Left hindlimb (tissue), 1 donor: ENCODE results near the gene SLC25A21.
"Not testable (repeated sequence)": the region's sequence is repeated elsewhere in the genome, so short reads cannot be mapped to it uniquely, and the experiment has no call there.

Experiments used
- DNase-seq: peaks from one replicate; pipeline ENCODE4 v3.0.0-alpha.2; 2018

SLC25A21 gene

DNA sequence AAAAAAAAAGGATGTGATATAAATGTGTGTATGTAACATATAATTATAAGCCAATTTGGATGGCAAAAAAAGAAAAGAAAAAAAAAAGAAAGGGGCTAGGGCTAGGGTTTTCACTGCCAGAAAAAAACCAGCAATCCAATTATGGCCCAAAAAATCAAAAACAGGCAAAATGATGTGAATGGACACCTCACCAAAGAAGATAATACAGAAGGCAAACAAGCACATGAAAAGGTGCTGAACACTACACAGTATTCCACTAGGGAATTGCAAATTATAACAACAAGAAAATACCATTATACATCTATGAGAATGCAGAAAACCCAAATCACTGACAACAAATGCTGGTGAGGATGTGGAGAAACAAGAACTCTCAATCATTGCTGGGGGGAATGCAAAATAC lies 13.3 kb upstream of the SLC25A21 start:
- no peak for DNase-seq

DNA sequence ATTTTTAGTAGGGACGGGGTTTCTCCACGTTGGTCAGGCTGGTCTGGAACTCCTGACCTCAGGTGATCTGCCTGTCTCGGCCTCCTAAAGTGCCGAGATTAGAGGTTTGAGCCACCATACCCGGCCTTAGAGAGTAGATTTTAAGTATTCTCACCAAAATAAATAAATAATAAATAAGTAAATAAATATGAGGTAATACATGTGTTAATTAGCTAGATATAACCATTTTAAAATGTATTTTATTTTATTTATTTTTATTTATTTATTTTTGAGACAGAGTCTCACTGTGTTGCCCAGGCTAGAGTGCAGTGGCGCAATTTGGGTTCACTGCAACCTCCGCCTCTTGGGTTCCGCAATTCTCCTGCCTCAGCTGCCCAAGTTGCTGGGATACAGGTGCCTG lies 12.1 kb upstream of the SLC25A21 start:
- not testable (repeated sequence) for DNase-seq

DNA sequence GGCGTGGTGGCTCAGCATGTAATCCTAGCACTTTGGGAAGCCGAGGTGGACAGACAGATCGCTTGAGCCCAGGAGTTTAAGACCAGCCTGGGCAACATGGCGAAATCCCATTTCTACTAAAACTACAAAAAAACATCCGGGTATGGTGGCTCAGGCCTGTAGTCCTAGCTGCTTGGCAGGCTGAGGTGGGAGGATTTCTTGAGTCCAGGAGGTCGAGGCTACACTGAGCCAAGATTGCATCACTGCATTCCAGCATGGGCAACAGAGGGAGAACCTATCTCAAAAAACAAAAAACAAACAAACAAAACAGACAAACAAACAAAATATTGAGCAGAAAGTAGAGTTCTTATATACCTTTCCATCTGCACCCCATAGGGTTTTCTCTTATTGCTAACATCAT lies 9.0 kb upstream of the SLC25A21 start:
- DNase-seq: no peak

DNA sequence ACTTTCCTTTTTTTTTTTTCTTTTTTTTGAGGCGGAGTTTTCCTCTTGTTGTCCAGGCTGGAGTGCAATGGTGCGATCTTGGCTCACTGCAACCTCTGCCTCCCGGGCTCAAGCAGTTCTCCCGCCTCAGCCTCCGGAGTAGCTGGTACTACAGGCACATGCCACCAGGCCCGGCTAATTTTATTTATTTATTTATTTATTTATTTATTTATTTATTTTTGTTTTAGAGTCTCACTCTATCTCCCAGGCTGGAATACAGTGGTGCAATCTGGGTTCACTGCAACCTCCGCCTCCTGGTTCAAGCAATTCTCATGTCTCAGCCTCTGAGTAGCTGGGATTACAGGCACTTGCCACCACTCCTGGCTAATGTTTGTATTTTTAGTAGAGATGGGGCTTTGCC lies 8.5 kb upstream of the SLC25A21 start:
- not testable (repeated sequence) for DNase-seq

DNA sequence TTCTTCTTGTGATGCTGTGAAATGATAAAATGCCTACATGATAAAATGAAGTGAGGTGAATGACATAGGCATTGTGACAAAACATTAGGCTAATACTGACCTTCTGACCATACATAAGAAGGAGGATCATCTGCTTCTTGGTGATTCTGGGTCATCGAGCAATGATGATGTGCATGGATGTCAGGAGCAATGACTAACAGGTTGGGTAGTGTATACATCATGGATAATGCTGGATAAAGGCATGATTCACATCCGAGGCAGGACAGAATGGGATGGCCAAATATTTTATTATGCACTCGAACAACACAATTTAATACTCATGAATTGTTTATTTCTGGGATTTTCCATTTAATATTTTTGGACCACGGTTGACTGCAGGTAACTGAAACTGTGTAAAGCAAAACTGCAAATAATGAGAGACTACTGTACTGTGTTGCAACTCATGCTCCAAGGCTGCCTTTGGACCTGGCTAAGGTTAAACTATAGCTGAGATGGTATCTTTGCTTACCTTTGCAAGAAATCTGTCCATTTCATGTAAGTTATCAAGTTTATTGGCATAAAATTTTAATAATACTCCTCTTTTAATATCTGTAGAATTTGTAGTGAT lies 7.6 kb upstream of the SLC25A21 start:
- DNase-seq: no peak

DNA sequence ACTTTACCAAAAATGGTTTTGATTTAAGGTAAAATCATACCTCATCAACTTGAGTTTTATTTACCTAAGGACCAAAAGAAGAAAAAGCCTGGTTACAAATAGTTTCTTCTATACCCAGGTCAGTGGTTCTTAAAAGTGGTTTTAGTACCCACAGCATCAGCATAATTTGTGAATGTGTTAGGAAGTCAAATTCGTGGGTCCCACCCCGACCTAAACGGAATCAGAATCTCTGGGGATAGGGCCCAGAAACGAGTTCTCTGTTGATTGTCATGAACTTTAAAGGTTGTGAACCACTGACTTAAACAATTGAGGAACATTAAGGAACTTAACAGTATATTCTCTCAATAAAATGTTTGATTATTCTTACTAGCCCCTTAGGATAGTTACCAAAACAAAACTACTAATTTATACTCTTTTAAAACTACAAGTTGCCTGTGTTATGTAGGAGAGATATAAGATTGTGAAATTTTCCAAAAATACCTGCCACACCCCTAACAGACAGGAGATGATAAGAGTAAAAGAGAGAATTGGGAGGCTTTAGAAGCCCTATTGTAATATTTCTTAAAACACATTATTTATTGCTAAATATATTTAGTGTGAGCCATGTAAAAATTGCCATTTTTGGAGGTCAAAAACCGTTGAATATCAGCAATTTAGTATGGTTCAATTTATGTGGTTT lies 669 bp upstream of the SLC25A21 start:
- DNase-seq: no peak

DNA sequence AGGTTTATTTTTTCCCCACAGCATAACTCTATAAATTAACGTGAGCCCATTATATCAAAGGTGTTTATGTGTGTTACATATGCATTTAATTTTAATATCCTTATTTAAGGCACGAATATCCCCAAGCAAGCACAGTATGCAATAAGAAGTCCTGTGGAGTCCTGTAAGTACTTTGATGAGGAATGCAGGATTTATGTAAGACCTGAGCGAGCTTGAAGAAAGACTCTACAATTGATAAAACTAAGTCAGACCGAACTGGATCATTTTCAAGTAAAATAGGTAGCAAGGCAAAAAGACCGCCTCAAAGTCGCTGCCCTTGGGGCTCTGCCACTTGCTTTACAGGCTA lies 755 bp downstream of the SLC25A21 start:
- no peak for DNase-seq

DNA sequence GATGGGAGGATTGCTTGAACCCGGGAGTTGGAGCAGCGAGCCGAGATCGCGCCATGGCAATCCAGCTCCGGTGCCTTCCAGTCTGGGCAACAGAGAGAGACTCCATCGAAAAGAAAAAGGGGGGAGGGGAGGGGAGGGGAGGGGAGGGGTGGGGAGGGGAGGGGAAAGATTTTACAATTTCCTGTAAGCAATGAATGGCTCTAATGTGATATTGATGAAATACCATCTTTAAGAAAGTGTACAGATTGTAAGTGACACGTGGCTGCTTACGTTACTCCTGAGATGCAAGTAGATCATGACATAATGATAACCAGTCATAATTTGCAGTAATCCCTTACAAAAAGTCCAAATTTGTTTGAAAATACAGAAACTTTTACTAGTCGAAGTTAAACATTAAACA lies 1.4 kb downstream of the SLC25A21 start:
- DNase-seq: no peak

DNA sequence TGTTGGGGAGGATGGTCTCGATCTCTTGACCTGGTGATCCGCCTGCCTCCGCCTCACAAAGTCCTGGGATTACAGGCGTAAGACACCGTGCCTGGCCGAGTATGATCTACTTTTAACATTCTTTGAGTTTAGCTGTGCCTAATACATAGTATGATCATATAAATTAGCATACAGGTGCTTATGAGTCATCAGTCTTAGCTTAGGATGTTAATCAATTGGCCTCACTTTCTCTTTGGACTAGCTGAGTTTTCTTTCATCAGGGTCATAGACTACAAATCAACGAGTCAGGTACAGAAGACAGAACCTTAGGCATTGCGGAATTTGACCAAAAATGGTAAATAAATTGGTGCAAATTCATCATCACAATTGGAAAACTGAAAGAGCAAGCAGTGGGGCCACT lies 2.2 kb downstream of the SLC25A21 start:
- no peak for DNase-seq

DNA sequence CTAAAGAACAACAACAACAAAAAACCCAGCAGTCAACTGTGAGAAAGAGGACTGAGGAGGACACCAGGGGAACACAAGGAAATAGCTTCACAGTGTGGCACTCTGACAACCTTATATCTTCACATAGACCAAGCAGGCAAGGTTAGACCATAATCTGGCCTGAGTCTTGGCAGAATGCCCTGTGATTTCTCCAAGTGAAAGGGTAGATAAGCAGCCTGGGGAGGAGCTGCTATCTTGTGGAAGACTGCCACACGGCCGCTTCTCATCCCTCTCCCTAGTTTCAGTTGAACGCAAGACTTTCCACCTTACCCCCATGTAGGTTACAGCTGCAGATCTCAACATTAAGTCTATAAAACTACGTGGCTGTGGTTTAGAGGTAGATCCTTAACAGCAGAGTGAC lies 3.7 kb downstream of the SLC25A21 start:
- DNase-seq: no peak

DNA sequence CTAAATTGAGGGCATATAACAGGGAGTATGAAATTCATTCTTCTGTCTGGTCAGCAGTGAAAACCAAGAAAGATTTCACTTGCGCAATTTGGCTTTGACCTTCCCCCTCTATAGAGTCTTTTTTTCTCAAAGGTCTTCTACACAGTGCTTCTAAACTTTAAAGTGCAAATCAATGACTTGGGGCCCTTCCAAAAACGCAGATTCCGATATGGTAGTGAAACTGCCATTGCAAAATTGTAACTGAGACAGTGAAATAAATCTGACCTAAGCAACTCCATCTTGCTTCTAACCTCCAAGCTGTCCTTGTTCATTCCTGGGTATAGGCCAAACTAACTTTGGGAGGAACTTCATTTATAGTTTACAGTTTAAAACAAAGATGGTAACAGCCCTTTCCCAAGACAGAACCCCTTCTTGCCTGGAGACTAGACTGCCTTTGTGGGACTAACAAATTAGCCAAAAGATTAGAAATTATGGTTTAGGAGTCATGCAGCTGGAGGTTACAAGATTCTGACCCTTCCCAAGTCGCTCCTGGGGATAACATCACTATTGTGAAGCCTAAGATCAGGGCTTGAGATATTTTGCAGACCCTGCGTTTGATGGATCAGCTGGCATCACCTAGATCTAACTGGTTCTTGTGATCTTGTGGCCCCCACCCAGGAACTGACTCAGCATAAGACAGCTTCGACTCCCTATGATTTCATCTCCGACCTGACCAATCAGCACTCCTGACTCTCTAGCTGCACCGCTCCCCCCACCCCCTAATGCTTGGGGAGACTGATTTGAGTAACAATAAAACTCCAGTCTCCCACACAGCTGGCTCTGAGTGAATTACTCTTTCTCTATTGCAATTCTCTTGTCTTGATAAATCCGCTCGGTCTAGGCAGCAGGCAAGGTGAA lies 5.0 kb downstream of the SLC25A21 start:
- no peak for DNase-seq

DNA sequence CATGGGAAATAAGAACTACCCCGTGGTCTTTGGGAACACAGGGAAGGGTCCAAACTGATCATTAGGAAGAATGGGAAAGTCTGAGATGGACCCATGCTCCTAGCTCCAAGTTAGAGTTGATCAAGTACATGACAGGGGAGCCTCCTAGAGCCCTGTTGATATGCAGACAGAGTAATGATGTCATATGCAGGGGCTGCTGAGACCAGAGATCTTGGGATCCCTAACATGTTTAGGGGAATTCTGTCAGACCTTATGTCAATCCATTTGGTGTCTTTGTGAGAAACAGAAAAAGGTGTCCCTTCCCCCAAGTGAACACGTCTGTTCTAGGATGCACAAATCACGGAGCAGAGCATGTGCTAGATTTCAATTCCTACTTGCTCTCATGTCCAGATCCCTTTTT lies 6.6 kb downstream of the SLC25A21 start:
- no peak for DNase-seq

DNA sequence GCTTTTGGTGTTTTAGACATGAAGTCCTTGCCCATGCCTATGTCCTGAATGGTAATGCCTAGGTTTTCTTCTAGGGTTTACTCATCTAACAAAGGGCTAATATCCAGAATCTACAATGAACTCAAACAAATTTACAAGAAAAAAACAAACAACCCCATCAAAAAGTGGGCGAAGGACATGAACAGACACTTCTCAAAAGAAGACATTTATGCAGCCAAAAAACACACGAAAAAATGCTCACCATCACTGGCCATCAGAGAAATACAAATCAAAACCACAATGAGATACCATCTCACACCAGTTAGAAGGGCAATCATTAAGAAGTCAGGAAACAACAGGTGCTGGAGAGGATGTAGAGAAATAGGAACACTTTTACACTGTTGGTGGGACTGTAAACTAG lies 10.1 kb downstream of the SLC25A21 start:
- DNase-seq: not testable (repeated sequence)

DNA sequence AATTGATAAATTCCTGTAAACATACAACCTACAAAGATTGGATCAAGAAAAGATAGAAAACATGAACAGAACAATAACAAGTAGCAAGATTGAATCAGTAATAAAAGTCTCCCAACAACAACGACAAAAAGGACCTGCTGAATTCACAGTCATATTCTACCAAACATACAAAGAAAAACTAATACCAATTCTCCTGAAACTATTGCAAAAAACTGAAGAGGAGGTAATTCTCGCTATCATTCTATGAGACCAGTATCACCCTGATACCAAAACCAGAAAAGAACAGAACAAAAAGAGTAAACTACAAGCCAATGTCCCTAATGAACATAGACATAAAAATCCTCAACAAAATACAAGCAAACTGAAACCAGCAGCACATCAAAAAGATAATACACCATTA lies 14.4 kb downstream of the SLC25A21 start:
- DNase-seq: no peak

DNA sequence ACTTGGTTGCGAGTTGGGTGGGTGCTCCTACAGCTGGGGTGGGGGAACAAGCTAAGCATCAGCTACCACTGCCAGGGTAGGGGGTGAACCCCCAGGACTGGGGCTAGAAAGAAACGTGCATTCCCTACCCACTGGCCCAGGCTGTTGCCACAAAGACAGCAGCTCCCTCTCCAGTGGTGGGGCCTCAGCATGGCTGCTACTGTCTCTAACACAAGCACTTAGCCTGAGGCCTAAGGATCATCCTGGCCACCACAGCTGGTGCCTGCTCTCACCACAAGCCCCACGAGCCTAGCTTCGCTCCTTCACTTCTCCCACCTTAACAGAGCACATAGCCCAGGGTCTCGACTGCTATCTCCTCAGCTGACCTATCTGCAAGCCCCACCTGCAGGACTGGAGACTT lies 18.9 kb downstream of the SLC25A21 start:
- DNase-seq: no peak

DNA sequence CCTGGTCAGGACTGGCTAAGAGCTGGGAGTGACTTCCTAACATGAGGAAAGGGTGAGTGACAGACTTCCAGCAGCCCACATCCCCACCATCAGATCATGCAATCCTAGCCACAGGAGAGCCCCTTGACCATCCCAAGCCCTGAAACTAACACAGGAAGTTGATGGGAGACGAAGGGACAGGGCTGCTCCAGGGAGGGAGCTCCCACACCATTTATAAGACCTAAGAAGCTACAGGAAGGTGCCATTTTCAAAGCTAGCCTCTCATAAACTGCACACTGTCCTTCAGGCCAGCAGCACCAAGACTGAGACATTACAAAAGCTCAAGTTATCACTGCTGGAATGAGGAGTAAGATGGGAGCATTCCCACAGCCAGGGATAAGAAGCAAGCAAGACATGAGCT lies 19.4 kb downstream of the SLC25A21 start:
- no peak for DNase-seq

DNA sequence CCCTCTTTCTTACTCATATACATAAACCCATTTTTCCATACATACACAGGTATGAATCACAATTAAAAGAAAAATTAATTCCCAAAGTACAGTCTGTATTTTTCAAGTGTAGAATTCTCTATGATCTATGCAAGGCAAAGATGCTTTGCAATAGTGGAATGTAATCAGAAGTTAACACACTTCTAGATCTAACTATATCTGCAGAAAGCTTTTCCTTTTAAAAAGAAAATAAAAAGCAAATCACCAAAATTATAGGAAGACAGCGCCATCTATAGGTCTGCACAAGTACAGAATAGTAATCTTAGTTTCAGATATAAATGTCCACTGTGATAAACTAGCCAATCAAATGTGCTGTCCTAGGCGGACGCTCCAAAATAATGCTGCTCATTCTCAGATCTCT lies 22.0 kb downstream of the SLC25A21 start:
- DNase-seq: no peak

DNA sequence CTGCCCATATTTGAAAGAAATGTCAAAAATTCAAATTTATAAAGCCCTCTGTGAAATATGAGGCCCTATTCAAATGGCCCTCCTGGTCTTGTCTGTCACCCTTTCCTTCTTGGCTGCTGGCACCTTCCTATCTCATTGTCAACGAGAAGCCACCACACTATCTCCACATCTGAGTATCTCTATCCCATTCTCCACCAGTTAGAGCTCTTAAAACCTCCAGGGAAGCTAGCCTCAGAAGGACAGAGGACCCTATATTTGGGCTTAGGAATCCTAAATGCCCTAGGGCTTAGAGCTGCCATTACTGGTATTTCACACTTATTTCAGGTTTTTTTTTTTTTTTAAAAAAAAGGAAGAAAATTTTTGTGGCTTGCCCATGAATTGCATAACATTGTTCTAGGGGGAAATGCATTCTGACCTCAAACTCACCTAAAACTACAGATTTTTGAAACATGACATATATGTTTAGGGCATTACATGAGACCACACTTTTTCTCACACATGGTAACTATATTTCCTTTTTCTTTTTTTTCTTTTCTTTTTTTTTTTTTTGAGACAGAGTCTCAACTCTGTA lies 25.0 kb downstream of the SLC25A21 start:
- no peak for DNase-seq

DNA sequence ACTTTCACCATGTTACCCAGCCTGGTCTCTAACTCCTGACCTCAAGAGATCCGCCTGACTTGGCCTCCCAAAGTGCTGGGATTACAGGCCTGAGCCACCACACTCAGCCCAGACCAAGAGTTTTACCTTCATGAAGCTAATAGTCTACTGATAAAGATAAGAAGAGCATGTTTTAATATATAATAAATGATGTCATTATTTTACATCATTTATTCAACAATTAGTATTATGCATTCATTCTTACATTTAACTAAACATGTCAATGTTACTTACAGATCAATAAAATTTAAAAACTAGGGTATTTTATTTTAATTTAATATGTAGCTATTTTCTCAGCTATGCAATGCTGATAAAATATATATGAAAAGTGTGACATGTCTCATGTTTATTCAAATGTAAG lies 26.0 kb downstream of the SLC25A21 start:
- not testable (repeated sequence) for DNase-seq

DNA sequence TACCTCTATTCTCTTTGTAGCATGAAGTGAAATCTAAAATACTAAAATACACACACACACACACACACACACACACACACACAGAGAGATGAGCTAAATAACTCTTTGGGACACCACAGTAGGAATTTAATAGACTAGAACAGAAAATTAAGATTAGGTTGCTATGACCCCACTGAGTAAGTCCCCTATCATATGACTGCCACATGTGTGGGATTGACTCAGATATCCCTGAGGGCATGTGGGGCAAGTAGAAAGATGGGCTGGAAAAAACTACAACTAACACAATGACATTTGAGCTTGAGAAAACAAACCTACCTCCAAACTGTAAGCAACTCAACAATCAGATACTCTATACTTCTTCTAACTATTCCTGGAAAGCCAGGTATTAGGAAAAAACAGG lies 27.0 kb downstream of the SLC25A21 start:
- DNase-seq: no peak

DNA sequence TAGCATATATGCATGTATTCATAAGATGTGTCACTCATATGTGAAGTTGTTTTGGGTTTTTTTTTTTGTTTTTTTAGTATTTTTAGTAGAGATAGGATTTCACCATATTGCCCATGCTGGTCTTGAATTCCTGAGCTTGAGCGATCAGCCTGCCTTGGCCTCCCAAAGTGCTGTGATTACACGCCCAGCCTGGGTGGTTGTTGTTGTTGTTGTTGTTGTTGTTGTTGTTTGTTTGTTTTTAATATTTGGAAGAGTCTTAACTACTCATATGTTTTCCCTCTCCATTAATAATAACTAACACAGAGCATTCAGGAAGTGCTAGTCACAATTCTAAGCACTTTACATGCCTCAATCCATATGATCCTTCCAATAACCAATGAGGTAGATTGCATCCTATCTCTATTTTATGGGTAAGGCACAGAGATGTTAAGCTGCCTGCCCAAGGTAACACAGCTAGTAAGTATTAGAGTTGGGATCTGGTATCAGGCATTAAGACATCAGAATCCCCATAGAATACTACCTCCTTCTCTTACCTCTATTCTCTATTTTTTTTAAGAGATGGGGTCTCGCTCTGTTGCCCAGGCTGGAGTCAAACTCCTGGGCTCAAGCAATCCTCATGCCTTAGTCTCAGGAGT lies 27.6 kb downstream of the SLC25A21 start:
- no peak for DNase-seq

DNA sequence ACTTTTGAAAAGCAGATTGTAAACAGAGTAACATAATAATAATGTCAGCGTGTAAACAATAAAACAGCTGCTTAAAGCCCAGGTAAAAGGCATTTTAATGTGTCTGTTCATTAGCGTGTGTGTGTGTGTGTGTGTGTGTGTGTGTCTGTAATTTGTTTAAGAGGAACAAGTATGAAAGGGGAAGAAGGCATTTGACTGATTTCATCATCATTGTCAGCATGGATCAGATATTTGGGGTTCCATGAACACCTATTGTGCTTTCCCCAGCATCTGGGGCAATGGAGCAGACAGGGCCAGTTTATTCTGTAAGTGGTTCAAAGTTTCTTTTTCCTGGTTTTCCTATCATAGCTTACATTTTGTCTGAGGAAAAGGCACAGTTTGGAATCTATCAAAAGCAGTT lies 28.9 kb downstream of the SLC25A21 start:
- no peak for DNase-seq

DNA sequence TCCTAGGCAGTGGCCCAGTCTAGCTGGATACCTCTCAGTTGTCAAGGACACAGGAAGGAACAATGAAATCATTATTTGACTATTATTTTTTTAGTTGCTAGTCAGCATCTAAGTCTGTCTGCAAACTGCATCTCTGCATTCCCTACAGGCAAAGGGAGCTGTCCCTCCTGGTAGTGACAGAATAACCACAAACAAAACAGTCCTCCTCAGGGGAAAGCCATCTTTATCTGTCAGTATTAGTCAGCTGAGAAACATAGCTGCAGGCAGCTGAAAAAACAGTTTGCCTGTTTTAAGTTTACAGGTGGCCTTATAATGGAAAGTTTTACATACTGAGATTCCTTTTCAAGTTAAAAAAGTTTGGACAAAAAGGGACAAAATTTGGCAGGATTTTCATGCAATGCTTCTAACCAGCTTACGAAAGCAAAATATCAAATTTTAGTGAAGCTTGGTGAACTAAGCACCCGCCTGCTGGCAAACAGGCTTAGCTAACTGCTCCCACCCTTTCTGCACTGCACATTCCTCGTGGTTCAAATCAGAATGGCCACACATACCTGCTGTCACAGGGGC lies 29.5 kb downstream of the SLC25A21 start:
- no peak for DNase-seq
